Fibroblast of pulmonary artery (primary cell): ENCODE data around the gene TTC8.
"Not testable (repeated sequence)": the region's sequence is repeated elsewhere in the genome, so short reads cannot be mapped to it uniquely, and the experiment has no call there.

ENCODE experiments used
- DNase-seq: peaks from one replicate; pipeline ENCODE4 v3.0.0-alpha.2; 2010; ENCODE audit warnings: low read depth
- H3K4me3 ChIP-seq: replicated peaks from 2 replicates; pipeline ENCODE4 v1.5.1; 2011; ENCODE audit warnings: low read depth, mild to moderate bottlenecking, control low read depth, low read length, moderate library complexity
- TF ChIP-seq, protein P1 (sequence below): IDR thresholded peaks from 2 replicates; pipeline ENCODE4 v1.5.1; 2011; ENCODE audit warnings: mild to moderate bottlenecking, control low read depth, low read length, inconsistent platforms; ENCODE audit errors: missing control alignments

TTC8 gene

GRCh38 chr14:88824314-88825077, at the start of gene TTC8:
TTC8 (plus strand) TSS chr14:88824651; CDS start chr14:88824708, 57 bp downstream.
- DNase-seq = peak; percentile 92
- H3K4me3 ChIP-seq = peak within 1 kb of the TSS; percentile 78

GRCh38 chr14:88775532-88775931, 48.9 kb upstream of the TTC8 start:
- DNase-seq = no peak
- no peak overlapping the region for H3K4me3 ChIP-seq
- TF ChIP-seq, protein P1, sequence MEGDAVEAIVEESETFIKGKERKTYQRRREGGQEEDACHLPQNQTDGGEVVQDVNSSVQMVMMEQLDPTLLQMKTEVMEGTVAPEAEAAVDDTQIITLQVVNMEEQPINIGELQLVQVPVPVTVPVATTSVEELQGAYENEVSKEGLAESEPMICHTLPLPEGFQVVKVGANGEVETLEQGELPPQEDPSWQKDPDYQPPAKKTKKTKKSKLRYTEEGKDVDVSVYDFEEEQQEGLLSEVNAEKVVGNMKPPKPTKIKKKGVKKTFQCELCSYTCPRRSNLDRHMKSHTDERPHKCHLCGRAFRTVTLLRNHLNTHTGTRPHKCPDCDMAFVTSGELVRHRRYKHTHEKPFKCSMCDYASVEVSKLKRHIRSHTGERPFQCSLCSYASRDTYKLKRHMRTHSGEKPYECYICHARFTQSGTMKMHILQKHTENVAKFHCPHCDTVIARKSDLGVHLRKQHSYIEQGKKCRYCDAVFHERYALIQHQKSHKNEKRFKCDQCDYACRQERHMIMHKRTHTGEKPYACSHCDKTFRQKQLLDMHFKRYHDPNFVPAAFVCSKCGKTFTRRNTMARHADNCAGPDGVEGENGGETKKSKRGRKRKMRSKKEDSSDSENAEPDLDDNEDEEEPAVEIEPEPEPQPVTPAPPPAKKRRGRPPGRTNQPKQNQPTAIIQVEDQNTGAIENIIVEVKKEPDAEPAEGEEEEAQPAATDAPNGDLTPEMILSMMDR = no peak

More at GRCh38 chr14:88824314-88825077, at the start of gene TTC8:
- TF ChIP-seq, protein P1 = no peak

- TF ChIP-seq, protein P1 = no peak
- no peak overlapping the region for H3K4me3 ChIP-seq
- DNase-seq = no peak
Measured at GRCh38 chr14:88785911-88786310, 38.5 kb upstream of the TTC8 start.

DNA sequence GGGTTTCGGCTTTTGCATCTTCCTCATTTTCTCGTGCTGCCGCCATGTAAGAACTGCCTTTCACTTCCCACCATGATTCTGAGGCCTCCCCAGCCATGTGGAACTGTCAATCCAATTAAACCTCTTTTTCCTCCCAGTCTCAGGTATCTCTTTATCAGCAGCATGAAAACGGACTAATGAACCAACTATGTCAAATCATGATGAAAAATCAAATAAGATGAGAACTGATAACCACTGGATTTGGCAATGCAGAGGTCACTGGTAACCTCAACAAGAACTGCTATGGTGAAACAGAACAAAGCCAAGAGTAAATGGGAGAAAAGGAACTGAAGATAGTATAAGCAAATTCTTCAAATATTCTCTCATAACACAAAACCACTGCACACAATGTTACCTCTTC, 37.7 kb upstream of the TTC8 start:
- TF ChIP-seq, protein P1 = no peak
- DNase-seq = no peak
- H3K4me3 ChIP-seq = no peak overlapping the region

GRCh38 chr14:88789573-88789972, 34.9 kb upstream of the TTC8 start:
- H3K4me3 ChIP-seq, DNase-seq: not testable (repeated sequence)

DNA sequence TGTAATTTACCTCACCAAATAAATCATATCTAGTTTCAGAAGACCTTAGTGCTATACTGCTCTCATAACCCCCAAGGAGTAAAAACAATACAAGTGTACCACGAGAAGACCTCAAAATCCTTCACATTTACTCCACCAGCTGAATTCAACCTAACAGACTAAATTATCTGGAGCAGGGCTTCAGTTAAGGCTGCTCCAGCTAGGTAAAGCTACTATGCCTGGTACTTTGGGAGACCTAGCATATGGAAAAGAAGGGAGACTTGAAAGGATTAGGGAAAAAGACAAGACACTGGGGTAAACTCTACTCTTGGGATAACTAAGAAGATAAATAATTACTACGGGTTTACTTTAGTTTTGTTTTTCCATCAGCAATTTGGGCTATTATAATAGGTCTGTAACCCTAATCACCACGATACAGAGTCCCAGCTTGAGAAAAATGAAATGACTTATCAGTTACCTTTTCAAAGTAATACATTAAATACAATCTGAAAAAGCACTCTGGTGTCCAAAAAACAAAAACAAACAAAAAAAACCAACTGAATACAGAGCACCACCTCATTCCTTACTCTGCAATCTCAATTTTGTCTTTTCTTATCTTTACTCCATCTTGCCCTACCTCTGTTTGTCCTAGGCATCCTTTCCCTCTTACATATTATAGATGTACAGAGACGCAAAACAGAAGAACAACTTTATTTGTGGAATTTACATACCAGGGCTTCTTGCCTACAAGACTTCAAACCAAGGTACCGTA, 33.8 kb upstream of the TTC8 start:
- TF ChIP-seq, protein P1 = no peak
- DNase-seq = no peak
- no peak overlapping the region for H3K4me3 ChIP-seq

DNA sequence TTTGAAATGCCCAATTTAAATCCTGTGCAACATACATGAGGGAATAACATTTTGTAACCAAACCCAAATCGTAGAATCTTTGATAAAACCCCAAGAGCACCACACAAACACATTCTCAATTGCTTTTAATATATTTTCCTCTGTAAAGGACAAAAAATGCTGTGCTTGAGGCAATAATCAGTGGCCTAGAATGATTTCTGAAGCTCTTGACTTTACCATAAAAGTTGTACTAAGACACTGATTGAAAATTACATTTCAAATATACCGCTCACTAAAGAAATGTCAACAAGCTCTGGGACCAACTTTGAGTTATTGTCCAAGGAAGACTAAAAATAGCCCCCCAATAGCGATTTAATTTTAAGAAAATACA, 33.2 kb upstream of the TTC8 start:
- no peak overlapping the region for H3K4me3 ChIP-seq
- no peak for DNase-seq
- TF ChIP-seq, protein P1 = no peak
